B cell (primary cell): Measurements from ENCODE around the gene ZNRF2. TPM values are rescaled to one million over a fixed set of nuclear protein-coding genes. Genes with fewer than 3 reads are reported as not detected.

ENCODE experiments used
- ATAC-seq: fragments of 200-7000 bp; cut with Tn5 transposase; one replicate; pipeline ENCODE4 v1.10.0; 2021; ENCODE audit warnings: low read depth, mild to moderate bottlenecking, moderate number of reproducible peaks, moderate library complexity
- CTCF ChIA-PET: fragments of 350-600 bp; sonication (Branson Sonifier 250); formaldehyde crosslinking; loops from one replicate; lab custom pipeline; 2021; ENCODE audit warnings: antibody characterized with exemption, inconsistent platforms; lab: Charles Lee
- POLR2A ChIA-PET: fragments of 350-600 bp; sonication (Branson Sonifier 250); formaldehyde crosslinking; loops from one replicate; lab custom pipeline; 2021; ENCODE audit warnings: antibody characterized with exemption; lab: Charles Lee
- DNase-seq: peaks from one replicate; pipeline ENCODE4 v3.0.0; 2013
- H2AFZ ChIP-seq: 2 replicates; pipeline ENCODE4 v1.6.1; 2012; ENCODE audit warnings: mild to moderate bottlenecking, low read depth, low read length; ENCODE audit not compliant: insufficient read depth, poor library complexity, severe bottlenecking
- H3K27ac ChIP-seq, 2 donors: 1 replicate in 1 of 2; 2 replicates in 1 of 2; pipeline ENCODE4 v1.5.1; 2012 to 2013; ENCODE audit warnings: low read length in 2 of 2, mild to moderate bottlenecking in 2 of 2, moderate library complexity in 1 of 2
- H3K27me3 ChIP-seq, 4 experiments: fragments of 200-600 bp in 1 of 4; sonication (generic) in 1 of 4; replicated peaks in 1 of 4; 1 replicate in 2 of 4; 2 replicates in 2 of 4; pipeline versions ENCODE4 v1.6.1 to v1.7.0; 2013 to 2016; ENCODE audit warnings: low read length in 3 of 4, mild to moderate bottlenecking in 2 of 4, mixed read lengths in 1 of 4, moderate library complexity in 1 of 4; ENCODE audit not compliant: insufficient read depth in 4 of 4, control insufficient read depth in 3 of 4; ENCODE audit errors: control extremely low read depth in 1 of 4
- H3K36me3 ChIP-seq, 2 experiments: replicated peaks in 1 of 2; 1 replicate in 1 of 2; 2 replicates in 1 of 2; pipeline versions ENCODE4 v1.6.1 to v1.7.1; 2013; ENCODE audit warnings: low read length in 1 of 2; ENCODE audit not compliant: insufficient read depth in 2 of 2, control insufficient read depth in 1 of 2; ENCODE audit errors: control extremely low read depth in 1 of 2, extremely low read depth in 1 of 2
- H3K4me1 ChIP-seq, 2 donors: fragments of 200-600 bp in 1 of 2; sonication (generic) in 1 of 2; 1 replicate in 1 of 2; 2 replicates in 1 of 2; pipeline versions ENCODE4 v1.5.1 to v1.6.1; 2013 to 2017; ENCODE audit warnings: low read length in 2 of 2; ENCODE audit not compliant: control insufficient read depth in 2 of 2, insufficient read depth in 2 of 2
- H3K4me2 ChIP-seq: replicated peaks from 2 replicates; pipeline ENCODE3; 2012; ENCODE audit warnings: mild to moderate bottlenecking, low read depth, low read length; ENCODE audit not compliant: poor library complexity, severe bottlenecking
- H3K4me3 ChIP-seq, 5 experiments: fragments of 200-600 bp in 1 of 5; sonication (generic) in 1 of 5; 1 replicate in 3 of 5; 2 replicates in 2 of 5; pipeline versions ENCODE4 v1.5.1 to v1.7.0; 2011 to 2016; ENCODE audit warnings: low read length in 4 of 5, mild to moderate bottlenecking in 4 of 5, low read depth in 2 of 5, control low read depth in 1 of 5, moderate library complexity in 1 of 5; ENCODE audit not compliant: insufficient read depth in 1 of 5; ENCODE audit errors: control extremely low read depth in 1 of 5, extremely low read depth in 1 of 5
- H3K79me2 ChIP-seq: fragments of 200-600 bp; sonication (generic); one replicate; pipeline ENCODE4 v1.6.0; 2016; ENCODE audit warnings: low read length; ENCODE audit not compliant: control insufficient read depth, insufficient read depth
- H3K9ac ChIP-seq: fragments of 200-600 bp; sonication (generic); 2 replicates; pipeline ENCODE4 v1.6.1; 2017; ENCODE audit warnings: mild to moderate bottlenecking, low read length, moderate library complexity
- H3K9me3 ChIP-seq, 3 donors: one replicate each; pipeline versions ENCODE4 v1.6.1 to v1.7.1; 2013; ENCODE audit warnings: low read length in 2 of 3; ENCODE audit not compliant: control insufficient read depth in 2 of 3, insufficient read depth in 1 of 3; ENCODE audit errors: control extremely low read depth in 1 of 3
- H4K20me1 ChIP-seq: 2 replicates; pipeline ENCODE4 v1.6.0; 2012; ENCODE audit warnings: mild to moderate bottlenecking, low read length; ENCODE audit not compliant: insufficient read depth, control insufficient read depth, poor library complexity, severe bottlenecking
- H3K27ac Mint-ChIP-seq: one replicate; pipeline ENCODE4 v1.8.0; 2021; ENCODE audit warnings: mixed read lengths
- H3K27me3 Mint-ChIP-seq: one replicate; pipeline ENCODE4 v1.8.0; 2021; ENCODE audit warnings: mixed read lengths
- H3K4me1 Mint-ChIP-seq: one replicate; pipeline ENCODE4 v1.8.0; 2021; ENCODE audit warnings: mixed read lengths
- H3K4me3 Mint-ChIP-seq: one replicate; pipeline ENCODE4 v1.8.0; 2021; ENCODE audit warnings: mixed read lengths
- H3K9me3 Mint-ChIP-seq: one replicate; pipeline ENCODE4 v1.8.0; 2022; ENCODE audit warnings: mixed read lengths; ENCODE audit not compliant: insufficient read depth
- EZH2 ChIP-seq: IDR thresholded peaks from 2 replicates; pipeline ENCODE4 v1.6.1; 2012; ENCODE audit warnings: borderline replicate concordance, low read depth, mild to moderate bottlenecking, moderate library complexity, low read length; ENCODE audit not compliant: insufficient read depth, poor library complexity, severe bottlenecking
- WGBS: methylation state at CpG from one replicate; pipeline ENCODE4 v1.1.5; 2013; ENCODE audit warnings: missing lambda C conversion rate; ENCODE audit not compliant: insufficient coverage; 5-methylcytosine and 5-hydroxymethylcytosine counted together
- intact Hi-C: fragments of 100-400 bp; cut with micrococcal nuclease; formaldehyde crosslinking; loops from one replicate; pipeline ENCODE4 v1.10.0; 2022
- polyA plus RNA-seq: library from polyadenylated mRNA; depleted of rRNA; stranded (reverse); fragments of >200 nt; gene quantifications from 2 replicates; pipeline ENCODE4 v1.2.3, GENCODE V29; 2012
- total RNA-seq, 2 donors: library from RNA; stranded (reverse); fragments of 120-200 nt in 1 of 2; gene quantifications; 1 replicate in 1 of 2; 2 replicates in 1 of 2; pipeline versions ENCODE4 v1.2.3 to v1.2.4, GENCODE V29; 2013 to 2022
- TF ChIP-seq, protein P1 (sequence below): fragments of 200-600 bp; IDR thresholded peaks from one replicate; pipeline ENCODE4 v1.8.0; 2022; ENCODE audit warnings: antibody characterized with exemption, mild to moderate bottlenecking

The ZNRF2 gene
- total and polyA plus RNA-seq, 2 donors (not counting 1 experiment from before 2014, with no cell fraction given): 6.4 to 32.0 TPM

DNA sequence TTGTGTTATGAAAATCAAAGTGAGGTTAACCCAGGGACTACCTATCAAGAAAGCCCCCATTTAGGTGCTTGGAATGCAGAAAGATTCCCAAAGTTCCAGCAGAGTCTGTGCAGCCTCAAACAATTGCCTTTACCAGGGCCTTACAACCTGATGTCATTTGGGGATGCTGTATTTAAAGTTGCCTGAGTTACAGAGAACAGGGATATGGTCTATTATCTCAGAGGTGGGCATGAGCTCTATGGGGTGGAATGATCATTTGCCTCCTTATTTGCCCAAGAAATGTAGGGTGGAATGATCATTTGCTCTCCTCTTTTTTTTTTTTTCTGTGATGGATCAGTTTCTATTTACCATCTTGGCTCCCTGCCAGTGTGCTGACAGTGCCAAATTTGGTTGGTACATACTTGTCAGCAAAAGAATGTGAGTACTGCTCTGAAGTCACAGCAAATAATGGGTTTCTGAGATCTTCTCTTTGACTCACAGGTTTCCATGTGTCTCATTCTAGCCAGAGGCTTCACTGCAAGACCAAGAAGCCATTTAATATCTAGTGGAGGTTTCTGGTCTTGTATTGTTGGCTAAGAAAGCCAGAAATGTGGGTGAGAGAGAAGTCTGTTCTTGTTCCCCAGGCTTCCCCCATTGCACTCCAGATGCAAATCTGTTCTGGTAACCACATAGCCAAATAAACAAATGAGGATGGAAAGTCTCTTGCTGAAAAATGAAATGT is 45.5 kb upstream of the ZNRF2 start:
- ChIA-PET POLR2A (no interaction called here), CTCF (interaction anchor here (1.0 to 1.8 kb wide), 4 partner anchors 11 to 76 kb away, joined by 3 to 15 read pairs (median 5); no protein-coding TSS in a partner anchor)
- Histone ChIP-seq H4K20me1 (no peaks in the 10 kb centered on the region), H3K4me3 (no peak overlapping the region), H2AFZ (no peak overlapping the region), H3K27ac (no peak overlapping the region), H3K9me3 (no peaks in the 10 kb centered on the region), H3K27me3 (no peaks in the 10 kb centered on the region), H3K4me2 (peak overlapping the region; percentile 32), H3K4me1 (peaks cover 37 to 45% of the 10 kb centered on the region in 2 donors), H3K36me3 (no peaks in the 10 kb centered on the region), H3K79me2 (no peaks in the 10 kb centered on the region), H3K9ac (no peak overlapping the region)
- ATAC-seq (peak; percentile 77), DNase-seq (peak; percentile 60)
- peak overlapping the region; percentile 84 for H3K4me3 Mint-ChIP-seq
- H3K9me3 Mint-ChIP-seq: no peaks in the 10 kb centered on the region
- H3K27ac Mint-ChIP-seq: peak overlapping the region; percentile 88
- no peaks in the 10 kb centered on the region for H3K27me3 Mint-ChIP-seq
- no peak for TF ChIP-seq EZH2
- TF ChIP-seq, protein P1, sequence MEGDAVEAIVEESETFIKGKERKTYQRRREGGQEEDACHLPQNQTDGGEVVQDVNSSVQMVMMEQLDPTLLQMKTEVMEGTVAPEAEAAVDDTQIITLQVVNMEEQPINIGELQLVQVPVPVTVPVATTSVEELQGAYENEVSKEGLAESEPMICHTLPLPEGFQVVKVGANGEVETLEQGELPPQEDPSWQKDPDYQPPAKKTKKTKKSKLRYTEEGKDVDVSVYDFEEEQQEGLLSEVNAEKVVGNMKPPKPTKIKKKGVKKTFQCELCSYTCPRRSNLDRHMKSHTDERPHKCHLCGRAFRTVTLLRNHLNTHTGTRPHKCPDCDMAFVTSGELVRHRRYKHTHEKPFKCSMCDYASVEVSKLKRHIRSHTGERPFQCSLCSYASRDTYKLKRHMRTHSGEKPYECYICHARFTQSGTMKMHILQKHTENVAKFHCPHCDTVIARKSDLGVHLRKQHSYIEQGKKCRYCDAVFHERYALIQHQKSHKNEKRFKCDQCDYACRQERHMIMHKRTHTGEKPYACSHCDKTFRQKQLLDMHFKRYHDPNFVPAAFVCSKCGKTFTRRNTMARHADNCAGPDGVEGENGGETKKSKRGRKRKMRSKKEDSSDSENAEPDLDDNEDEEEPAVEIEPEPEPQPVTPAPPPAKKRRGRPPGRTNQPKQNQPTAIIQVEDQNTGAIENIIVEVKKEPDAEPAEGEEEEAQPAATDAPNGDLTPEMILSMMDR: no peak
- intact Hi-C loops: no loop called here
- H3K4me1 Mint-ChIP-seq: peaks cover 36% of the 10 kb centered on the region

DNA sequence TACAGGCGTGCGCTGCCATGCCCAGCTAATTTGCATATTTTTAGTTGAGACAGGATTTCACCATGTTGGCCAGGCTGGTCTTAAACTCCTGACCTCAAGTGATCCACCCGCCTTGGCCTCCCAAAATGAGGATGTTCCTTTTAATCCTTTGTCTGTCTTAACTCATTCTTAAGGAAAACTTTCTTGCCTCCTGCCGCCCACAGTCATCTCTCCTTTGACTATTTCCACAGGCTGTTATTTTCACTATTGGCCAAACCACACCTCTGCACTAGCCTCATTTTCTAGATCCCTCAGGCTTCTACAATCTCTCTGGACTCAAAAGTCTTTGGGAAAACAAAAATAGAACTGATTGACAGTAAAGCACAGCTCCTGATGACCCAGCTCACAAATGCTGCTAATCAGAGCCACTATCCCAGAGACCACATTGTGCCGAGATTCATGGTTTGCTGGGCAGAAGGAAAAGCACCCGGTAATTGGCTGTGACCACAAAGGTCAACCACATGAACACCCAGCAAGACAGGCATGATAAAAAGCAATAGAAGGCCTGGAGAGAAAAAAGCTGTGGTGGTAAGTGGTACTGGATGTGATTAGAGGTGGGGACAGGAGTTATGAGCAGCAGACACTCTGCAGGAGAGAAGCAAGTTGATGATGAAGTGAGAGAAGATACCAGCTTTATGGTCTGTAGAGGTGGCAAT is 44.1 kb upstream of the ZNRF2 start:
- H3K4me3 Mint-ChIP-seq: peak overlapping the region; percentile 62
- ChIA-PET CTCF (interaction anchor here (1.0 to 1.8 kb wide), 5 partner anchors 14 to 77 kb away, joined by 3 to 15 read pairs (median 3); no protein-coding TSS in a partner anchor), POLR2A (no interaction called here)
- H3K4me2 ChIP-seq: peak overlapping the region; percentile 22
- no peaks in the 10 kb centered on the region for H3K27me3 Mint-ChIP-seq
- H3K27ac Mint-ChIP-seq: peak overlapping the region; percentile 41
- no peak for ATAC-seq
- no peaks in the 10 kb centered on the region for H3K9me3 ChIP-seq
- DNase-seq: no peak
- no peaks in the 10 kb centered on the region for H3K27me3 ChIP-seq
- intact Hi-C loops: no loop called here
- no peak overlapping the region for H3K9ac ChIP-seq
- no peak overlapping the region for H3K27ac ChIP-seq
- H3K4me1 ChIP-seq: peaks cover 37 to 45% of the 10 kb centered on the region in 2 donors
- no peak overlapping the region for H2AFZ ChIP-seq
- peaks cover 39% of the 10 kb centered on the region for H3K4me1 Mint-ChIP-seq
- WGBS: 87% methylated on average over 4 of the region's 6 CpGs
- H3K79me2 ChIP-seq: no peaks in the 10 kb centered on the region
- no peaks in the 10 kb centered on the region for H4K20me1 ChIP-seq
- no peaks in the 10 kb centered on the region for H3K9me3 Mint-ChIP-seq
- H3K4me3 ChIP-seq: no peak overlapping the region
- no peak for TF ChIP-seq EZH2
- TF ChIP-seq, protein P1: no peak
- no peaks in the 10 kb centered on the region for H3K36me3 ChIP-seq
